Kidney tubule cell (primary cell): ENCODE data around the gene PHYHIPL.

Experiments
- DNase-seq: peaks from one replicate; pipeline ENCODE4 v3.0.0-alpha.2; 2018; ENCODE audit warnings: low spot score

Gene PHYHIPL

DNA sequence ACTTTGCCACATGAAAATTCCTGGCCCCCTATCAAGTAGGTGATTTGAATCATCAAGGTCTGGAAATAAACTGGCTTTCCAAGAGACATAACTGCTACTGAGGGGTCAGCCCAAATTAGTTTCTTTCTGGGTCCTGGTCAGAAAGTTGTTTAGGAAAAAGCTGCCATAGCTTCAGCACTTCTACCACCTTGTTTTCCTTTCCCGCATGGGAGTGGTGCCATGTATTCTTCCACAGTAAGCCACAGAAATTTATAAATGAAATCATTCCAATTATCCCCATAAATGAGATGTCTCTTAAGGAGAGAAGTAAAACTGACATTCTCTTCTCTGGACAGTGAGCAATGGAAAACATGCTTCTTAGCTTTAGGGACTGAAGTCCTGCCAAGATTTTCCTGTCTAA, 80.8 kb downstream of the PHYHIPL start:
- DNase-seq: no peak

DNA sequence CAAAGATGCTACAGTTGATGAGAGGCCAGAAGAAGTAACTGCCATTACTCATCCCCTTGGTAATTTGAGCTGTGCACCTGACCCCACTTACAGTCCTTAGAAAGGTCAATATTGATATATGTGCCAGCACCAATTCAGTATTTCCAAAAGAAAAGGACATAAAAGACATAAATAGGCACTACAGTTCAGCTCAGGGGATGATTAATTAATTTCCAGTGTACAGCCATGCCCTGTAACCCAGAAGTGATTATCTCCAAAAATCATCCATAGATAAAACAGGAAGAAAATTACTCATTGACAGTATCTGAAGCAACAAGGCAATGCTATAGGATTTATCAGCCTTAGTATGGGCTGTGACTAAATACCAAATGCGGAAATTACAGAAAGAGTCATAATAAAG, 82.4 kb downstream of the PHYHIPL start:
- no peak for DNase-seq

- DNase-seq: no peak
These were observed 88.7 kb downstream of the PHYHIPL start for GRCh38 chr10:59265141-59265540.

DNA sequence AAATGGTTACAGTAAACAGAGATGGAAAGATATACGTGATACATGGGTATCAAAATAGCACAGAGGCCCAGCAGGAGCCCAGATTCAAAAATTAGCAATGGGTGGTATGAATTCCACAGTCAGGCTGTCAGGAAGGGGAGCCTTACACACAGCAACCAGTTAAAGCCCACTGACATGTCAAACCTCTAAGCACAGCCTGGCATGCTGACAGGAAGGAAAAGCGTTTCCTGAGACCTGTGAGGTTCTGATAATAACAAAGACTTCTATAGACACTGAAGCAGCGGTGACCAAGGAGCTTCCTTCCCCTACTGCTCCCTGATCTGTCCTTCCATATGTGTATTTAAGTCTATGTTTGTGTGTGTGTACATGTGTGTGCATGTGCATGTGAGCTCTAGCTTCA, 89.9 kb downstream of the PHYHIPL start:
- no peak for DNase-seq

DNA sequence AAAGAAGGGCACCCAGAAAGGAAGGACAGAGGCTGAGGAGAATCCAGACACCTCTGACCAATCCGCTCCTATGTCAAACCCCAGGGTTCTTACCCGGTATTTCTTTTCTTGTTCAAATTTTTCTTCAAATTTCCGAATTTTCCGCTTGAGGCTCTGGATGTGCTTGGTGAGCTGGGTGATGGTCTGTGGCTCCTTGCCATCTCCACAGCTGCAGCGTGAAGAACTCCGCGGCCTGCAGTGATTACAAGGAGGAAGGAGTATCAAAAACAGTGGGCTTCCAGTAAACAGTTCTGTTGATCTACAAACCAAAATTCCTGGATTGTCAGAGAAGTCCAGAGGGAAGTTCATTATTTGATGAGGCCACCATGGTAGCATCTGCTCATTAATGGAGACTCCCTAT, 92.0 kb downstream of the PHYHIPL start:
- no peak for DNase-seq

DNA sequence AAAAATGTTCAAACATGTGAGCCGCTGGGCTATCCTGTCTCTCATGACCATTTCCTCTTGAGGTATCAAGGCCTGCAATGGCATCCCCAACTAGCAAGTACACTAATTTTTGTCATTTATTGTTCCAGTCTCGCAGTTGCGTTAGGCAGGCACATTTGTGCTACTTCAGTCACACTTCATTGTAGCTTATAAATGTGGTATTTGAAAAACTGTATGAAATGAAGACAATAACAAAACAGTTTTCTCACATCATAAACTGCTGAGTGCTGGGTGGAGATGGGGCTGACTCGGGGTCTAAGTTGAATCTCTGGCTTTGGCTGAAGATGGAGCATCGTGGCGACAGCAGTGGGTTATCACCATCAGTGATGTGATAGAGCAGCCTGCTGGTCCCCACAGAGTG, 93.2 kb downstream of the PHYHIPL start:
- no peak for DNase-seq

GRCh38 chr10:59270492-59270891, 94.0 kb downstream of the PHYHIPL start:
- no peak for DNase-seq

- DNase-seq: no peak
These were observed 94.7 kb downstream of the PHYHIPL start for GRCh38 chr10:59271160-59271559.

GRCh38 chr10:59272061-59272460, 95.6 kb downstream of the PHYHIPL start:
- no peak for DNase-seq

DNA sequence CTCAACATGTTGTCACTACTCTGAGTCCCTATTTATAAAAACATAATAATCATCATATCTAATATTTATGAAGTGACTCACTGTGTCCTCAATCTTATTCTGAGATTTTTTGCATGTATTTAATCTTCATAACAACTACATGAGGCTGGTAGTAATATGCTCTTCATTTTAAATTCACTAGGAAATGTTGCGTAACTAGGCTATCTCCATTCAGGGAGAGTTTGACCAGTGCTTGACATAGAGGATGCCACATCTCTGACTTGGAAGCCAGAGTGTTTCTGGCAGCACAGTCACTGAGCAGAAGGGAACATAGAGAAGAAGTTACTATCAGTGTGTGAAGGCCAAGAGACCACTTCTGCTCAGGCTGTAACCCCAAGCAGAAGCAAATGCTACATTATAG, 97.0 kb downstream of the PHYHIPL start:
- DNase-seq: no peak

DNA sequence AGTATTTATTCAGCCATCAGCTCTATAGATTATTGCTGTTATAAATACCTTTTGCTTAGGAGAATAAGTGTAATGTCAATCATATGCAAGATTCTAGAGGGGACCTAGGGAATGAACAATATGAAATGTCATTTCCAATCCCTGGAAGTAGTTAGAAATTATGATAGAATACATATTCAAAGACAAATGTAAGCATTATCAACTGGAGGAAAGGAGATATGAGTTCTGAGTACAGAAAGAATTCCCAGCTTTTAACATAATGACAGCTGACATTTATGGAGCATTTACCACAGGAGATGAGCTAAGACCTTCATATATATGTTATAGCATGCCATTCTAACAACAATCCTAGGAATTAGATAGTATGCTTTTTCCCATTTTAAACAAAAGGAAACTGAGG, 99.7 kb downstream of the PHYHIPL start:
- DNase-seq: no peak

- no peak for DNase-seq
These were observed 100.5 kb downstream of the PHYHIPL start for GRCh38 chr10:59276919-59277318.

DNA sequence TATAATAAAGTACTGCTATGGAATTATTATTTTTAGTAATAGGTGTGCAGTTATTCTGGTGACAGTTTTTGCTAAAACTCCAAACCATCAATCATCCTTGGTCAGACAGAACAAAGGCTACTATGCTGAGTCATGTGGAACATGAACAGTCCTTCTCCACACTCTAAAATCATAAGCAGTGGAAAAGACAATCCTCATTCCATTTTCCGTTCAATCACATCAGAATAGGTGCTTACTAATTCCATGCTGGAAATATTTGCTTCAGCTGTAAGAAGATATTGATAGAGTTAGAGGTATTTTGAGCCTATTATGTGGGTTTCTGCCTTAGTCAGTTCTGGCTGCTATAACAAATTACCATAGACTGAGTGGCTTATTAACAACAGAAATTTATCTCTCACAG, 103.0 kb downstream of the PHYHIPL start:
- DNase-seq: no peak

- no peak for DNase-seq
These were observed 103.6 kb downstream of the PHYHIPL start for GRCh38 chr10:59279991-59280505.

DNA sequence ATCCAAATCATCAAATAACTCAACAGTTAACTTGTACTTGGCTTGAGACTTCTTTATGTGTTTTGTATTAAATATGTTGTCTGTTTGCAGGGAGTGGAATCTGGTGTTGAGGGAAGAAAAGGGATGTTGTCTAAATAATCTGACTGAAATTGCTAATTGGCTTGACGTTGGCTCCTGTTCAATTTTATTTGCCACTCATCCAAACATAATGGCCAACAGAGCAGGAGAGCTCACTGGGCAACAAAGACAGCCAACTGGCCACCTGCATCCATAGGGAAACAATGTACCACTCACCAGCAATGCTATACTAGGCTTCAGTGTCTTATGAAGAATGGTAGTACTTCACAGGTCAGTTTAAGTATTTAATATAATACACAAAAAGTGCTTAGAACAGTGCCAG, 105.4 kb downstream of the PHYHIPL start:
- no peak for DNase-seq

- no peak for DNase-seq
These were observed 107.1 kb downstream of the PHYHIPL start for GRCh38 chr10:59283456-59284091.

GRCh38 chr10:59284118-59284975, 107.9 kb downstream of the PHYHIPL start:
- peak; percentile 39 for DNase-seq

DNA sequence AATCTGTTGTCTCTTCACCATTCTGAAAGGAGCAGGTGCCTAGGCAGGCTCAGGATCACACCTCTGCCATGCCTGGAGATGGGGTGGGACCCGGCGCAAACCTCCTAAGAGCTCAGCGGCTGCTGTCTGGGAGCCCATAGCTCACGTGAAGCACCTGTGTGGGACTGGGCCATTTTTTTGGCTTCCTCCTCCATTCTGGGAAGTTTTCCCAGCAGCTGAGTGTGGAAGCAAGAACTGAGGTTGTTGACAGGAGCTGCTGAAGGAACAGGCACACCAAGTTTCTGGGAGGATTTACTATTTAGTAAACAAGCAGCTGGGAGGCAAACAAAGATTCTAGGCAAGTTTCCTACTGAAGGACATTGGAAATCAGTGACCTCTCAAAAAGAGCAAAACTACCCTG, 108.6 kb downstream of the PHYHIPL start:
- no peak for DNase-seq

DNA sequence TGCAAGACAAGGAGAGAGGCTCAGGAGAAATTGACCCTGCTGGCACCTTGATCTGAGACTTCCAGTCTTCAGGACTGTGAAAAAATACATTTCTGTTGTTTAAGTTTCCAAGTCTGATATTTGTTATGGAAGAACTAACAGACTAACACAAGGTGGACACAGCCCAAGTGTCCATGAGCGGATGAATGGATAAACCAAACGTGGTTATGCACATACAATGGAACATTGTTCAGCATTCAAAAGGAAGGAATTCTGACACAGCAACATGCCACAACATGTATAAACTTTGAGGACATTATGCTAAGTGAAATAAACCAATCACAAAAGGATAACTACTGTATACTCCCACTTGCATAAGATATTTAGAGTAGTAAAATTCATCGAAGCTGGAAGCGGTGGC, 109.4 kb downstream of the PHYHIPL start:
- DNase-seq: no peak

- DNase-seq: no peak
These were observed 111.3 kb downstream of the PHYHIPL start for GRCh38 chr10:59287587-59288255.

DNA sequence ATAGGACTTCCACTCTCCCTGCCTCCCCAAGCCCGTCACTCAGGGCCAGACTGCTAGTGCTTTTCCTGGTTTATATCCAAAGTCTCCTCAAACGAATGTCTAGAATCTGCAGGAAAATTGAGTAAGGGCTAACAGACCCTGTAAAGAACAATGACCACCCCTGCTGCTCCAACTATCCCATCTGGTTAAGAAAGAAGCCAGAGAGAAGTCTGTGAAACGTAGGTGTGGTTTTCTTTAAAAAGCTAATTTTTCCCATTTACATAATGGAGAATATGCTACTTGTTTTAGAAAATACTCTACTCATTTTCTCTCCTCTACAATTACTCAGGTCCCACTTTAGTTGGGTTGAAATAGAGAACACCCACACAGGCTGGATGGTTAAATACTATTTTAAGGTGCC, 113.4 kb downstream of the PHYHIPL start:
- no peak for DNase-seq

- no peak for DNase-seq
These were observed 114.0 kb downstream of the PHYHIPL start for GRCh38 chr10:59290448-59290847.
